GM21526 (cell line): ENCODE measurements around the gene CNNM4.

ENCODE experiments used
- ATAC-seq: cut with Tn5 transposase; IDR thresholded peaks from one replicate; pipeline ENCODE4 v1.9.1; 2021; ENCODE audit warnings: moderate library complexity; ENCODE audit not compliant: unreplicated experiment, low FRiP score

CNNM4 gene

GRCh38 chr2:96760036-96760985, at the start of gene CNNM4:
Gene CNNM4, plus strand, starts transcription at chr2:96760902. Its CDS starts 98 bp downstream, at chr2:96761000.
- ATAC-seq, result peak; percentile 73

DNA sequence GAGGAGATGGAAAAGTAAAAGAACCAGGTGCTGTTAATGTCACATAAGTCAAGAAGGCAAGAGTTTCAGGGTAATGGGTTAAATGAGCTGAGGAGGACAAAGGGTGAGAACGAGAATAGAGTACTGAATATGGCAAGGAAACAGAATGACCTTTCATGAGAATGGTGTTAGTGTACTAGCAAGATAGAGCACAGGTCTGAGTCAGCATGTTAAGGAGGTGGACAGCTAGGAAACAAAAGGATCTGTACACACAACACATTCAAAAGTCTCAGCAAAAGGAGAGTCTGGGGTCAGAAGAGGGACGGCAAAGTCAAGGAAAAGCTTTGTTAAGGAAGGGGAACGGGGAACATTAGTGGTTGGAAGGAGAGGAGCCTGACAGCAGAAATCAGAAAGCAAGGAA, 49.7 kb upstream of the CNNM4 start:
- ATAC-seq, result no peak

DNA sequence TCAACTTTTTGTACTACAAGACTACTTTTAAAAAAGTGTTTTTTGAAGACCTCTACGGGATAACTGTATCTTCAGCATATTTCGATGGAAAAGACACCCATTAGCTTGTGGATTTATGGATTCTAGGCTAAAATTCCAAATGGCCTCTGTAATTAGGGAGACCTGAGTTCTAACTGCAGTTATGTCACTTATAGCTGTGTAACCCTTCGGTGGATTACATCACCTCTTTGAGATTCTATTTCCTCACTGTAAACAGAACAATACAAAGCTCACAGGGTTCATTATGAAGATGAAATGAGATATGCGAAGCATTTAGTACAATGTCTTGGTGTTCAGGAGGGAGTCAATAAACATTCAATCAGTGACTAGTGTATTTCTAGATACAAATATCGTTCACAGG, 45.0 kb upstream of the CNNM4 start:
- ATAC-seq, result no peak

DNA sequence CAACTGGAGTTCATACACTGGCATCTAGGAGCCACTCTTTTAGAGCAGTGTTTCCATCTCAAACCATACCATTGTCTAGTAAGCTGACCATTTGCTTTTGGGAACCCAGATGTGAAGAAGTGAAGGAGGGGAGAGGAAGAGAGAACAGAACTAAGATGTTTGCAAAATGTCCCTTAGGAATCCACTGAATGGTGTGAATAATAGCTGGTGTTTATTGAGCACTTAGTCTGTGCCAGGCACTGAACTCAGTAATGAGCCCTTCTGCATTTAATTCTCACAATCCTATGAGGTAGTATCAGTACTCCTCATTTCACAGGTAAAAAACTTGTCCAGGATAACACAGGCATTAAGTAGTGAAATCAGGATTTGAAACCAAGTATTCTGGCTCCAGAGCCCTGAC, 44.3 kb upstream of the CNNM4 start:
- ATAC-seq, result no peak

GRCh38 chr2:96726131-96726530, 34.6 kb upstream of the CNNM4 start:
- ATAC-seq, result no peak

DNA sequence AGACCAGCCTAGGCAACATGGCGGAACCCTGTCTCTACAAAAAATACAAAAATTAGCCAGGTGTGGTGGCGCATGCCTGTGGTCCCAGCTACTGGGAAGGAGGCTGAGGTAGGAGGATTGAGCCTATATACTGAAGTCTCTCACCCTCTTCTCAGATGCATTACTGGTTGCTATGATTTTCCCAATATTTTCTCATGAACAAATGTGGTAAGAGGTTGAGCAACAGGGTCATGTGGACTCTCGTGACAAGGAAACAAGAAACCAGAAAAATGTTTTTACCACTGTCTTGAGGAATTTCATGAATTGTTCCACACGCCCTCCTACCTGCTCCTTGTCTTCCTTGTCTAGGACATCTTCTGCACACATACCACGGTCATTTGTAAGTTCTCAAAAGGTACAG, 33.3 kb upstream of the CNNM4 start:
- no peak for ATAC-seq

GRCh38 chr2:96729748-96730147, 31.0 kb upstream of the CNNM4 start:
- no peak for ATAC-seq

GRCh38 chr2:96730212-96730611, 30.5 kb upstream of the CNNM4 start:
- ATAC-seq, result no peak

GRCh38 chr2:96733931-96734330, 26.8 kb upstream of the CNNM4 start:
- no peak for ATAC-seq

DNA sequence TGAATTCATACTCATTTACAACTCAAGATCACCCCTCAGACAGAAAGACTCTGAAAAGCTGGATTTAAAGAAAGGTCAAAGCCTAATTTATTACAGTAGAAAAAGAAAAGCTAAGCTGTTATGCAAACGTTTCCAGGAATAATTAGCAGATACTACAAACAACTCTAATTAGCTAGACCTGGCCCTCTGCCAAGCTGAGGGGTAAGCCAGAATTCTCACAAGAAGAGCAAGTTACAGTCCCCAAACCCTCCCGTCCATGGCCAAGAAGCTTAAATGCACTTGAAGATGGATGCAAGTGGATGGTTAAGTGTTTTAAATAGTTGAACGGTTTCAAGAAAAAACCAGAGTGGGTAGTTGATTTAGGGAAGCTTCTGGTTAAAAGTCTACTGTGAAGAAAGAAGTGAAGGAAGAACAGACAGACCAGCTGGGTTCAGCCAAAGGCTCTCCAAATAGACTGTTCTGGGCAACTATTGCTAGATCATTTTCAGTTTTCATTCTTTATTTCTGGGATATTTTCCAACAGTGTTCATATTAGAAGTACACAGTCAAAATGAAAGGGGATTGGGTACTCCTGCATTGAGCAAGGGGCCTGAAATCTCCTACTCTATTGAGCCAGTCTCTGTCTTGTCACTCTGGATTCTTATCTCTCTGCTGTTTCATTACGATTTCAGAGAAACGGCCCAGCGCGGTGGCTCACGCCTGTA, 25.7 kb upstream of the CNNM4 start:
- no peak for ATAC-seq

DNA sequence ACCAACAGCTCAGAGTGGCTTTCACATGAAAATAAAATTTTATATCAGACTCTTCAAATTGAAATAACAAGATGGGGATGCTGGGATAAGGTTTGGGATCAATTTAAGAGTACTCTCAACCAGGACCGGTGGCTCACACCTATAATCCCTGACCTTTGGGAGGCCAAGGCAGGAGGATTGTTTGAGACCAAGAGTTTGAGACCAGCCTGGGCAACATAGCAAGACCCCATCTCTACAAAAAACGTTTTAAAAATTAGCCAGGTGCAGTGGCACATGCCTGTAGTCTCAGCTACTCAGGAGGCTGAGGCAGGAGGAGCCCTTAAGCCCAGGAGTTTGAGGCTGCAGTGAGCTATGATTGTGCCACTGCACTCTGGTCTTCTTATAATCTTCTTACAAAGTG, 23.5 kb upstream of the CNNM4 start:
- no peak for ATAC-seq

GRCh38 chr2:96737831-96738230, 22.9 kb upstream of the CNNM4 start:
- no peak for ATAC-seq

- ATAC-seq, result no peak
These were observed 21.5 kb upstream of the CNNM4 start for GRCh38 chr2:96739076-96739632.

DNA sequence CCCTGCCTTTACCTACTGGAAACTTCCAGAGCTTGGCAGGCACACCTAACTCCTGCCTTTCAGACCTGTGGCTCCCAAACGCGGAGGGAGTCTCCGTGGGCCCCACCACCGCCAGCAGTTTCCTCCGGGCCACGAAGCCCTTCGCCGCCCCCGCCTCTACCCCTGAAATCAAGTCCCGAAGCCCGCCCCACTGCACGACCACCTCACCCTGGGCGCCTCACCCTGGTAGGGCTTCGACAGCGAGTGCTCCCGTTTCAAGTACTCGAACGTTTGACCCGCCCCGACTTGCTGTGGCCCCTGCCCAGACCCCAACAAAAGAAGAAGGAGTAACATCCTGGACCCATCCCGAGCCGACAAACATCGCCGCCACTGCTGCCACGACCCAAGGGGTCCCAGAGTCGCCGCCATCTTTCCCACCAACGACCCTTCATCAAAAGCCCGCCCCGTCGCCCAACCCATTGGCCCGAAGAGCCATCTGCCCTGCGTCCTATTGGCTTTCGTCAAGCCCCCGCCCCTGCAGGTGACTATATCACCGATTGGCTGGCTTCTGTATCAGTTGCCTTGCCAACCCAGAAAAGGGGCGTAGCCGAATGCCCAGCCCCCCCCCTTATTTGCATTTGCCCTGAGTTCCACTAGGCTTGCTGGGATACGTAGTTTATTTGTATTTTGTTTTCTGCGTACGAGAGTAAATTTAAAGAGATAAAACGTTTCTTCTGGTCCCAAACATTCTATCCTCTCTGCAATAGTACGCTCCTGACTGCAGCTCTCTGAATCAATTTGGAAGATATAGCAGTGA, 20.9 kb upstream of the CNNM4 start, which contains the start of gene LMAN2L:
Gene LMAN2L (minus strand): TSS at position 432 of the 796 bp plus-strand sequence. CDS start 24 bp downstream, at position 408.
- ATAC-seq, result peak; percentile 96

- ATAC-seq, result no peak
These were observed 13.6 kb upstream of the CNNM4 start for GRCh38 chr2:96747061-96747617.

GRCh38 chr2:96751800-96752199, 8.9 kb upstream of the CNNM4 start:
- ATAC-seq, result no peak

DNA sequence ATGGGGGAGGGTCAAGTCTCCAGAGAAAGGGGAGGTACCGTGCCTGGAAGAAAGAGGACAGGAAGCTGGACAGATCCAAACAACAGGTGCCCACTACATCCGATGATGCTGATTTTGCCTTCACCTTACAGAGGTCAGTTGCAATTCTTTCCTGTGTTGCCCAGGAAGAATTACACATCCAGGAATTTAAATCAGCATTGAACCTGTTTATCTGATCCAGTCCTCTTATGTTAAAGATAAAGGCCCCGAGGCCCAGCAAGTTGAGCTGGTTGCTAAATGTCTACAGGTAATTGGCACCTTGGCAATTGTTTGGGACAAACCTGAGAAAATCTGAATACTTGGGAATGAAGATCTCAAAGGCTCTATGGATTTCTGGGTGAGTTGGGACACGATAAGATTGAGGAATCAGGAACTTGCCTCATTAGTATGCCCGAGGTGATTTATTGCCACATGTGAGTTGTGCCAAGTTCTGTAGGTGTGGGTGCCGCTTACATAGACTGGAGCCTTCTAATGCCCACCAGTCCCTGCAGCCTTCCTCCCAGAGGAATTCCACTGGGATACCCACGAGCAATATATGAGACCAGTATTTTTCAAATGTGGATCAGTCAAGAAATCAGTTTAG, 6.9 kb upstream of the CNNM4 start:
- ATAC-seq, result no peak

DNA sequence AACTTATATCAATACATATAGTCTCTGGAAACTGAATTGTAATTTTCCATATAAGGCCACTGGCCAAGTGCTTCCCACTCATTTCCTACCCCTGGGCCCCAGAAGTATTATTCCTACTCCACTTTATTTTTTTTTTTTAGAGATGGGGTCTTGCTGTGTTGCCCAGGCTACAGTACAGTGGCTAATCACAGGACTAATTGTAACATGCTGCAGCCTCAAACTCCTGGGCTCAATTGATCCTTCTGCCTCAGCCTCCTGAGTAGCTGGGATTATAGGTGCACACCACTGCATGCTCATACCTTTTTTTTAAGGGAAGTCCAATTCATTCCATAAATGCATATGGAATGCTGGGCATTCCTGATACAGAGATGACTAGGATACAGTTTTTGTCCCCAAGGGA, 6.4 kb upstream of the CNNM4 start:
- ATAC-seq, result no peak

- ATAC-seq, result no peak
These were observed 3.8 kb upstream of the CNNM4 start for GRCh38 chr2:96756788-96757476.
